Osteoblast (primary cell): ENCODE data around the gene SPG7. TPM values are rescaled to one million over a fixed set of nuclear protein-coding genes. Genes with fewer than 3 reads are reported as not detected.

Source experiments
- DNase-seq: peaks from one replicate; pipeline ENCODE4 v3.0.0; 2011; ENCODE audit warnings: low spot score, mixed read lengths; ENCODE audit not compliant: insufficient read length; ENCODE audit errors: missing footprints
- H2AFZ ChIP-seq: 2 replicates; pipeline ENCODE4 v1.6.0; 2011; ENCODE audit warnings: mild to moderate bottlenecking, low read length
- H3K27ac ChIP-seq: 2 replicates; pipeline ENCODE4 v1.5.1; 2011; ENCODE audit warnings: mild to moderate bottlenecking, low read depth, low read length, moderate library complexity
- H3K27me3 ChIP-seq: 2 replicates; pipeline ENCODE4 v1.6.0; 2012; ENCODE audit warnings: mild to moderate bottlenecking, control low read depth, inconsistent platforms, low read length, moderate library complexity; ENCODE audit not compliant: insufficient read depth
- H3K36me3 ChIP-seq: 2 replicates; pipeline ENCODE4 v1.5.1; 2011; ENCODE audit warnings: mild to moderate bottlenecking, low read length, control low read depth, moderate library complexity; ENCODE audit not compliant: insufficient read depth
- H3K4me1 ChIP-seq: 2 replicates; pipeline ENCODE4 v1.5.1; 2011; ENCODE audit warnings: mild to moderate bottlenecking, low read length, control low read depth, moderate library complexity; ENCODE audit not compliant: insufficient read depth
- H3K4me2 ChIP-seq: 2 replicates; pipeline ENCODE4 v1.6.0; 2011; ENCODE audit warnings: mild to moderate bottlenecking, low read length; ENCODE audit not compliant: insufficient read depth
- H3K4me3 ChIP-seq: fragments of 200-600 bp; sonication (generic); 3 replicates; pipeline ENCODE4 v1.5.1; 2012; ENCODE audit warnings: mild to moderate bottlenecking, low read length, inconsistent platforms; ENCODE audit not compliant: insufficient read depth
- H3K79me2 ChIP-seq: 2 replicates; pipeline ENCODE4 v1.6.0; 2012; ENCODE audit warnings: mild to moderate bottlenecking, low read length, control low read depth, inconsistent platforms; ENCODE audit not compliant: insufficient read depth
- H3K9me3 ChIP-seq: 2 replicates; pipeline ENCODE4 v1.5.1; 2011; ENCODE audit warnings: low read depth, low read length, control low read depth
- H4K20me1 ChIP-seq: 2 replicates; pipeline ENCODE4 v1.6.0; 2012; ENCODE audit warnings: mild to moderate bottlenecking, low read length, control low read depth; ENCODE audit not compliant: insufficient read depth
- CTCF ChIP-seq: IDR thresholded peaks from 2 replicates; pipeline ENCODE4 v1.5.1; 2011; ENCODE audit warnings: mild to moderate bottlenecking, low read depth, low read length, moderate library complexity; ENCODE audit errors: extremely low read depth
- total RNA-seq: library from RNA; depleted of rRNA; stranded (reverse); fragments of >200 nt; gene quantifications from 2 replicates; pipeline ENCODE4 v1.2.3, GENCODE V29; 2012

SPG7 gene
- total RNA-seq, 1 donor, result 85.8 TPM

DNA sequence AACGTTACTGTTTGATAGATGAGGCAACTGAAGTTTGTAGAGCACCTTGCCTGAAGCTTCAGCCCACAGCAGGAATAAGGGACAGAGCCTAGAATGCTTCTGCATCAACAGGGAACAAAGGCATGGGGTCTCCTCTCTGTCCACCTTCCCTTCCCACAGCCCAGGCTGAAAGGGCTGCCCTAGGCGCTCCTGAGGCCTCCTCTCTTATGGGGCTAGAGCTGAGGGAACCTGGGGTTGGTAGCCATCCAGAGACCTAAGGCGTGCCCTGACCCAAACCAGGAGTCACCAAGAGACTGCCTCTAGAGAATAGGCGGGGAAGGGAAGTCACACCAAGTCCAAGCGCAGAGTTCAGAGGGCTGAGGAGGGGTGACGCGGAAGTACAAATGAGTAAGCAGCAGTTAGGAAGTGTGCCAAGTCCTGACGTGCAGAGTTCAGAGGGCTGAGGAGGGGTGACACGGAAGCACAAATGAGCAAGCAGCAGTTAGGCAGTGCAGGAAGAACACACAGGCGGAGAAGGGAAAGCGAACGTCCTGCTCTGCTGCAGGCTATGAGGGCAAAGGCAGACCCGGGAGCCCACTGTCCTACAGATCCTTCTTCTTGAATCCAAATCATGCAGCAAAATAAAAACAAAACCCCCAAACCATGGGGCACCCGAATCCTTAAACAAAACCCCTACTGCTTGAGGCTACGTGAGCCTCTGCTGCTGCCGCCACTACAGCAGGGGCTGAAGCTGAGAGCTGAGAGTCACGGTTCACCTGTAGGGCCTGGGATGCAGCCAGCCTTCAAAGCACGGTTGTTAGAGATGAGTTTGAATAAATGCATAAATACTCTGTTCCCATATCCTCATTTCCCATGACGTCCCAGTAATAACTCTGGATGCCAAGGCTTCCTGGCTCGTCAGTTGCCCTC lies 2.7 kb upstream of the SPG7 start:
- Histone ChIP-seq H3K27ac (peak overlapping the region; percentile 71), H3K4me2 (peak overlapping the region; percentile 35), H2AFZ (peak overlapping the region; percentile 11), H3K36me3 (peaks cover 2% of the 10 kb centered on the region), H3K79me2 (peaks cover 35% of the 10 kb centered on the region), H3K4me3 (no peak overlapping the region), H3K4me1 (peaks cover 39% of the 10 kb centered on the region), H4K20me1 (peaks cover 10% of the 10 kb centered on the region), H3K27me3 (no peaks in the 10 kb centered on the region), H3K9me3 (no peaks in the 10 kb centered on the region)
- no peak for TF ChIP-seq CTCF
- DNase-seq, result peak; percentile 93

- Histone ChIP-seq H3K27me3 (no peaks in the 10 kb centered on the region), H2AFZ (no peak overlapping the region), H3K9me3 (no peaks in the 10 kb centered on the region), H3K4me2 (peak overlapping the region; percentile 35), H3K4me3 (no peak overlapping the region), H4K20me1 (peaks cover 10% of the 10 kb centered on the region), H3K27ac (peak overlapping the region; percentile 71), H3K36me3 (peaks cover 9% of the 10 kb centered on the region), H3K79me2 (peaks cover 41% of the 10 kb centered on the region), H3K4me1 (peaks cover 39% of the 10 kb centered on the region)
- TF ChIP-seq CTCF, result no peak
- no peak for DNase-seq
Observed at GRCh38 chr16:89506113-89506504, 2.1 kb upstream of the SPG7 start.

- no peak for DNase-seq
- peaks cover 39% of the 10 kb centered on the region for H3K4me1 ChIP-seq
- H3K9me3 ChIP-seq, result no peaks in the 10 kb centered on the region
- peak overlapping the region; percentile 75 for H3K27ac ChIP-seq
- peaks cover 45% of the 10 kb centered on the region for H3K79me2 ChIP-seq
- peak overlapping the region; percentile 77 for H3K4me3 ChIP-seq
- no peak for TF ChIP-seq CTCF
- peaks cover 15% of the 10 kb centered on the region for H3K36me3 ChIP-seq
- H3K4me2 ChIP-seq, result peak overlapping the region; percentile 88
- no peaks in the 10 kb centered on the region for H3K27me3 ChIP-seq
- peaks cover 10% of the 10 kb centered on the region for H4K20me1 ChIP-seq
- no peak overlapping the region for H2AFZ ChIP-seq
Observed at GRCh38 chr16:89506791-89507191, 1.4 kb upstream of the SPG7 start.

DNA sequence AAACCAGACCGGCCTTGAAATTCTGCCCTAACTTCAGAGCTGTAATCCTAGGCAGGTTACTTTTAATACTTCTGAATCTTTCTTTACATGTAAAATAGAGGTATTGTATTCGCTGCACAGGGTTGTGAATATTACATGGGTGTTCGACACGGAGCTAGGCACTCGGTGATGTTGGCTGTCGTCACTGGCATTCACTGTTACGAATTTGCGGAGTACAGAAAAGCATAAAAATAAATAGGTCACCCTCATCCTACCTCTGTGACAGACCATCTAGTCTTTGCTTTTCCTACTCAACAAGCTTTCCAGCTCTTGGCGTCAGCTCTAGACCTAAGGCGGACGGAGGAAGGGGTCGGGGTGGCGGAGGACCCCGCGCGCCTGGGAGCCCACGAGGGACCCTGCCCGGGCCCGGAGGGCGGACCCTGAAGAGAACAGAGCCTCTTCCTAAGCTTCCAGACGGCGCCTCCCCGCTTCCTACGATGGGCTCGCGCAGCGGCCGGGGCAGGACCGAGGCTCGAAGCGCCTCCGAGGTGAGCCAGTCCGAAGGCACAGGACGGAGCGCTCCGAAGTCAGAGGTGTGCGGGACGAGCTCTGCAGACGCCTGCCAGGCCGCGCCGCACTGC lies 879 bp upstream of the SPG7 start:
- Histone ChIP-seq H3K9me3 (no peaks in the 10 kb centered on the region), H3K27ac (peak overlapping the region; percentile 75), H3K79me2 (peaks cover 49% of the 10 kb centered on the region), H3K4me1 (peaks cover 34% of the 10 kb centered on the region), H3K36me3 (peaks cover 15% of the 10 kb centered on the region), H3K4me2 (peak overlapping the region; percentile 88), H3K27me3 (no peaks in the 10 kb centered on the region), H2AFZ (peak overlapping the region; percentile 72), H3K4me3 (peak overlapping the region; percentile 77), H4K20me1 (peaks cover 10% of the 10 kb centered on the region)
- no peak for DNase-seq
- no peak for TF ChIP-seq CTCF
